ENCODE measurements around the gene FAM47E.

- TF ChIP-seq, protein P1, sequence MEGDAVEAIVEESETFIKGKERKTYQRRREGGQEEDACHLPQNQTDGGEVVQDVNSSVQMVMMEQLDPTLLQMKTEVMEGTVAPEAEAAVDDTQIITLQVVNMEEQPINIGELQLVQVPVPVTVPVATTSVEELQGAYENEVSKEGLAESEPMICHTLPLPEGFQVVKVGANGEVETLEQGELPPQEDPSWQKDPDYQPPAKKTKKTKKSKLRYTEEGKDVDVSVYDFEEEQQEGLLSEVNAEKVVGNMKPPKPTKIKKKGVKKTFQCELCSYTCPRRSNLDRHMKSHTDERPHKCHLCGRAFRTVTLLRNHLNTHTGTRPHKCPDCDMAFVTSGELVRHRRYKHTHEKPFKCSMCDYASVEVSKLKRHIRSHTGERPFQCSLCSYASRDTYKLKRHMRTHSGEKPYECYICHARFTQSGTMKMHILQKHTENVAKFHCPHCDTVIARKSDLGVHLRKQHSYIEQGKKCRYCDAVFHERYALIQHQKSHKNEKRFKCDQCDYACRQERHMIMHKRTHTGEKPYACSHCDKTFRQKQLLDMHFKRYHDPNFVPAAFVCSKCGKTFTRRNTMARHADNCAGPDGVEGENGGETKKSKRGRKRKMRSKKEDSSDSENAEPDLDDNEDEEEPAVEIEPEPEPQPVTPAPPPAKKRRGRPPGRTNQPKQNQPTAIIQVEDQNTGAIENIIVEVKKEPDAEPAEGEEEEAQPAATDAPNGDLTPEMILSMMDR (IDR thresholded peaks at IDR 0.05; ENCODE audit: low read depth, low read length, poor library complexity, severe bottlenecking), result no peak
- no peak for TF ChIP-seq EZH2phosphoT487 (IDR thresholded peaks at IDR 0.05; ENCODE audit: borderline replicate concordance, low read length)
These were observed 59.2 kb downstream of the FAM47E start for GRCh38 chr4:76310683-76311082.

Data from DOHH2 (cell line).